Inferior parietal cortex (tissue), 1 donor: Measurements from ENCODE around the gene ZNF394.
"Not testable (repeated sequence)": the region's sequence is repeated elsewhere in the genome, so short reads cannot be mapped to it uniquely, and the experiment has no call there.

Source experiments
- DNase-seq: peaks from one replicate; pipeline ENCODE4 v3.0.0-alpha.2; 2016; ENCODE audit errors: extremely low spot score

Gene ZNF394

DNA sequence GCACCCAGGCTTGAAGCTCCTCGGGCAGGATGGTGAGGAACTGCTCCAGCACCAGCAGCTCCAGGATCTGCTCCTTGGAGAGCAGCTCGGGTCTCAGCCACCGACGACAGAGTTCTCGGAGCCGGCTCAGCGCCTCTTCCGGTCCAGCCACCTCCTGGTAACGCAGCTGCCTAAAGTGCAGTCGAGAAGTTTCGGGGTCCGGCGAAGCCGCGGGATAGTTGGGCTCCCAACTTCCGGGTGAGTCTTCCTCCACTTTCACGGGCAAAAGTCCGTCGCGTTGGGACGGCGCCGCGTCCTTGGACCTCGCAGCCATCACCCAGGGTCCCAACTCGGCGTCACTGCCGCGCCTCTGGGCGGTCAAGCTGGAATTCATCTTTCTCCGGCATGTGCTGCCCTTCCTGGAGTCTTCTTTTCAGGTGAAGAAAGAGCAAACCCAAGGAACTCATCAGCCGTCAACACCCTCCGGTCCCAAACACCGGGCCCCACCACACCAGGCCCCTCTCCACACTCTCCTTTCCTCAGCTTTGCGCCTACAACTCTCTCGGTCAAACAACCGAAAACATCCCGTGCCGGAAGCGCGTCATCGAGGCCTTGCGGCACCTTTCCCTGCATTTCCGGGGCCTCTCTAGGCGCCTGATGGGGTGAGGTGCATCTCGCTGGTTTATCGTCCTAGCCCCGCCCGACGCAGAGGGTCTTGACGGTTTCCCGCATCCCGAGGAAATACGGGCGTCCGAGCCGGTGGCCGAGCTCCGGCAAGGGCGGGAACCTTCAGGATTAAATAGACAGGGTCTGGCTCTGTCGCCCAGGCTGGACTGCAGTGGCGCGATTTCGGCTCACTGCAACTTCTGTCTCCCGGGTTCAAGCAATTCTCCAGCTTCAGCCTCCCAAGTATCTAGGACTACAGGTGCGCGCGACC lies at the start of gene ZNF394:
Gene ZNF394, minus strand, starts transcription at position 561 of the 916 bp plus-strand sequence. Its CDS starts 188 bp downstream, at position 373.
- DNase-seq, result peak; percentile 98

GRCh38 chr7:99549545-99549944 lies 49.5 kb upstream of the ZNF394 start:
- not testable (repeated sequence) for DNase-seq

DNA sequence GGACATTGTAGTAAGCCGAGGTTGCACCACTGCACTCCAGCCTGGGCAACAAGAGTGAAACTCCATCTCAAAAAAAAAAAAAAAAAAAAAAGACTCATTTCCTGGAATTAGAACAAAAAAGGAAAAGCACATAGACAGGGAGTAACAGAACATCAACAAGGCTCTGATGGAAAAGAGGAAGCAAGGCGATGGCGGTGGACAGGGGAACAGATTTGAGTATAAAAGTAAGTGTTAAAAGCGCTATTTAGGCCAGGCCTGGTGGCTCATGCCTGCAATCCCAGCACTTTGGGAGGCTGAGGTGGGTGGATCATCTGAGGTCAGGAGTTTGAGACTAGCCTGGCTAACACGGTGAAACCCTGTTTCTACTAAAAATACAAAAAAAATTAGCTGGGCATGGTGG lies 45.2 kb upstream of the ZNF394 start:
- DNase-seq, result not testable (repeated sequence)

DNA sequence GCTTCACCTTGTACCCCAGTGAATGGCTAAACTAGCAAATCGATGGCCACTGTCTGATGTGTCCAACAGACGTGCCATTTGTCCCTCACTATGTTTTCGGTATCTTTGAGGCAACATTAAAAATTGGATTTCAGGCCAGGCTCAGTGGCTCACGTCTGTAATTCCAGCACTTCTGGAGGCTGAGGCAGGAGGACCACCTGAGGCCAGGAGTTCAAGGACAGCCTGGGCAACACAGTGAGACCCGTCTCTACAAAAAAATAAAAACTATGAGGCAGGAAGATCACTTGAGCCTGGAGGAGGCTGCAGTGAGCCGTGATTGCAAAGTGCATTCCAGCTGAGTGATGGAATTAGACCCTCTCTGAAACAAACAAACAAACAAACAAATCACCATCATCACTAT lies 43.8 kb upstream of the ZNF394 start:
- DNase-seq, result no peak

GRCh38 chr7:99543081-99543671 lies 43.1 kb upstream of the ZNF394 start:
- DNase-seq, result no peak

- no peak for DNase-seq
Observed at GRCh38 chr7:99541212-99541611, 41.1 kb upstream of the ZNF394 start.

DNA sequence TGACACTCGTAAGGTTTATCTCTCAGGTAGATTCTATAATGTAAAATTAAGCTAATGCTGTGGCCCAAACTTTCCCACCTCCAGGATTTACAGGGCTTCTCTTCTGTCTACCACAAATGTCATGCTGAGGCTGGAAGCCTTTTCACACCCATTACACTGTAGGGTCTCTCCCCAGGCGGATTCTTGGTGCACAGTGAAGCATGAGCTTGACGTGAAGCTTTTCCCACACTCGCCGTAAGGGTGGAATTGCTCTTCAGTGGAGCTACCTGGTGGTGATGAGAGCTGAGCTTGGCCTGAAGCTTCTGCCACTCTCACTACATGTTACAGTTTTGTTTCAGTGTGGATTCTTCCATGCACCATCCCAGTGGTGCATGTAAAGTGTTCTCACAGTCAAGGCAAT lies 40.5 kb upstream of the ZNF394 start:
- no peak for DNase-seq

DNA sequence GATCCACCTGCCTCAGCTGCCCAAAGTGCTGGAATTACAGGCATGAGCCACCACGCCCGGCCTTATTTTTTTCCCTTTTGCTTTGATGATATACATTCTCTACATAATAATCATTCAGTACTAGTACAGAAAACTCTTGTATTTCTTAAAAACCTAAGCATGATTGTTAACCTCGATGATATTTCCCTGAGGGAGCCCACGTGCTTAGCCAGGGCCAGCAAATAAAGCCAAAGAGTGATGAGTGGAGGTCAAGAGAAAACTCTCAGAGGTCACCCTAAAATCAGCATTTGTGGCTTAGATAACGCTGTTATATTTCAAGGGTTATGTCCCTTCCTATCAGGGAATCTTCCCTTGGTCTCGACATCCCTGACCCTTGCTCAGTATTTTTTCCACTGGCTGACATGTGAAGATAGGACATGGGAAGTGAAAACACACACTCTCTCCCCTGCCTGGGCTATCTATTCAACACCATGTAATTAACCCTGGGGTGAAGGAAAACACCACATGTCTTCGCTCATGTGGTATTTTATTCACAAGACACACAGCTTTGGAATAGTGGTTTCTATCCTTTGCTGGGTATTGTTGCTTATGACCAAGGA lies 39.2 kb upstream of the ZNF394 start:
- DNase-seq, result no peak

- DNase-seq, result no peak
Observed at GRCh38 chr7:99535667-99536066, 35.6 kb upstream of the ZNF394 start.

DNA sequence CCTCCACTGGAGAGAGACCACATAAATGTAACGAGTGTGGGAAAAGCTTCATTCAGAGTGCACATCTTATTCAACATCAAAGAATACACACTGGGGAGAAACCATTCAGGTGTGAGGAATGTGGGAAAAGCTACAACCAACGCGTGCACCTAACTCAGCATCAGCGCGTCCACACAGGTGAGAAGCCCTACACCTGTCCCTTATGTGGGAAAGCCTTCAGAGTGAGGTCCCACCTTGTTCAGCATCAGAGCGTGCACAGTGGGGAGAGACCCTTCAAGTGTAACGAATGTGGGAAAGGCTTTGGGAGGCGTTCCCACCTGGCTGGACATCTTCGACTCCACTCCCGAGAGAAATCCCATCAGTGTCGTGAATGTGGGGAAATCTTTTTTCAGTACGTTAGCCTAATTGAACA lies 31.3 kb upstream of the ZNF394 start:
- DNase-seq, result no peak

DNA sequence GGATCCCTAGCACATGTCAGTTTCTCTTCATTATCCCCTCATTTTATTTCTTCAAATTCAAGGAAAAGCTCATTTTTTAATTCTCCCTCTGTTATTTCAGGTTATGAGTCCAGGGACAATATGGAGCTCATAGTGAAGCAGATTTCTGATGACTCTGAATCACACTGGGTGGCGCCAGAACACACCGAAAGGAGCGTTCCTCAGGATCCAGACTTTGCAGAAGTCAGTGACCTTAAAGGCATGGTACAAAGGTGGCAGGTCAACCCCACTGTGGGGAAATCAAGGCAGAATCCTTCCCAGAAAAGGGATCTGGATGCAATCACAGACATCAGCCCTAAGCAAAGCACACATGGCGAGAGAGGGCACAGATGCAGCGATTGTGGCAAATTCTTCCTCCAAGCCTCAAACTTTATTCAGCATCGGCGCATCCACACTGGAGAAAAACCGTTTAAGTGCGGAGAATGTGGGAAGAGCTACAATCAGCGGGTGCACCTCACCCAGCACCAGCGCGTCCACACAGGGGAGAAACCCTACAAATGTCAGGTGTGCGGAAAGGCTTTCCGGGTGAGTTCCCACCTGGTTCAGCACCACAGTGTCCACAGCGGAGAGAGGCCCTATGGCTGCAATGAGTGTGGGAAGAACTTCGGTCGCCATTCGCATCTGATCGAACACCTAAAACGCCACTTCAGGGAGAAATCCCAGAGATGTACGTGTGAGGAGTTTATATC lies 25.8 kb upstream of the ZNF394 start:
- no peak for DNase-seq

DNA sequence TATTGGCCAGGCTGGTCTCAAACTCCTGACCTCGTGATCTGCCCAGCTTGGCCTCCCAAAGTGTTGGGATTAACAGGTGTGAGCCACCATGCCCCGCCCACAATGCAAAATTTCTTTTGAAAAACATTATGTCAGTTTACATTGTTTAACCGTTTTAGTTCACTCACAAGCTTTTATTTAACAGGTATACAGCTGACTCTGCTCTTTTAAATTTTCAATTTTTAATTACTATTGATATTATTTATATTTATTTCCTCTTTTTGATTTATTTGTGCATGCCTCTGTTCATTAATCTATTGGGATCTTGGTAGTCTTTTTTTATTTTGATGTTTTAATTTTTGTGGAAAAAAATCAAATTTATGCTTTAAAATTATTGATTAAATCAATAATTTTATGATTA lies 21.3 kb upstream of the ZNF394 start:
- DNase-seq, result no peak

DNA sequence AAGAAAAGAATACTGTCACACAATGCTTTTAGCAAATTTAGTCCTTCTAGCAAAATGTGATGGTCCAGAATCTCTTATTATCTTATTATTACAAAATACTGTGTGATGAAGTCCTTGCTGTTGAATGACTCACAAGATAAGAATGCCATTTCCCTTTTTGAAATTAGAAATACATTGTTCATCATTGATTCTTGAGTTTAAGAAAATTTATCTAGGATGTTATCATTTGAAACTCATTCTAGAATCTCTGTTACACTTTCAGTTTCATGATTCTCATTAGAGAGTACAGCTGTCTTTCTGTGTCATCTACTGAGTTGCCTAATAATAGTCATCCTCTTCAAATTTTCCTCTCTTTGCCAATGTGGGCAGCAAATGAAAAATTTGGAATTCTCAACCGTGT lies 14.0 kb upstream of the ZNF394 start:
- DNase-seq, result no peak

GRCh38 chr7:99505324-99505662 lies 5.2 kb upstream of the ZNF394 start:
- DNase-seq, result no peak

- peak; percentile 97 for DNase-seq
Observed at GRCh38 chr7:99504603-99505323, 4.7 kb upstream of the ZNF394 start, which contains the start of gene ZKSCAN5. Gene ZKSCAN5, plus strand, starts transcription at chr7:99504662. Its CDS starts 1,383 bp downstream, at chr7:99506045.

GRCh38 chr7:99504281-99504602 lies 4.2 kb upstream of the ZNF394 start:
- DNase-seq, result no peak

- not testable (repeated sequence) for DNase-seq
Observed at GRCh38 chr7:99501236-99501635, 1.2 kb upstream of the ZNF394 start.

GRCh38 chr7:99500637-99501009 lies 542 bp upstream of the ZNF394 start:
- no peak for DNase-seq

DNA sequence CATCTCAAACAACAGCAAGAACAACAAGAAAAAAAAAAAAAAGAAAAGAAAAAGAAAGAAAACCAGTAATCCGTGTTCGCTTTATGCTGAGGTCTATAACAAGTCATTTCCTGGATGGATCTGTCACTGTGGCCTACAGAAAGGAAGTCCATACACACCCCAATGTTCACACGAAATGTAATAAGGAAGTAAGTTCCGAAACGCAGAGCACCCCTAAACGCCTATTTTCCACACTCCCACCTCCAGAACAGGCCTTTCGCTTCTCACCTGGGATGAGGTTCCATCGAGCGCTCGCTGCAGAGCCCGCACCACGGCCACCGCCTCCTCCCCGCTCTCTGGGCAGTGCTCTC lies 735 bp downstream of the ZNF394 start:
- DNase-seq, result no peak

GRCh38 chr7:99498546-99498944 lies 1.5 kb downstream of the ZNF394 start:
- no peak for DNase-seq

DNA sequence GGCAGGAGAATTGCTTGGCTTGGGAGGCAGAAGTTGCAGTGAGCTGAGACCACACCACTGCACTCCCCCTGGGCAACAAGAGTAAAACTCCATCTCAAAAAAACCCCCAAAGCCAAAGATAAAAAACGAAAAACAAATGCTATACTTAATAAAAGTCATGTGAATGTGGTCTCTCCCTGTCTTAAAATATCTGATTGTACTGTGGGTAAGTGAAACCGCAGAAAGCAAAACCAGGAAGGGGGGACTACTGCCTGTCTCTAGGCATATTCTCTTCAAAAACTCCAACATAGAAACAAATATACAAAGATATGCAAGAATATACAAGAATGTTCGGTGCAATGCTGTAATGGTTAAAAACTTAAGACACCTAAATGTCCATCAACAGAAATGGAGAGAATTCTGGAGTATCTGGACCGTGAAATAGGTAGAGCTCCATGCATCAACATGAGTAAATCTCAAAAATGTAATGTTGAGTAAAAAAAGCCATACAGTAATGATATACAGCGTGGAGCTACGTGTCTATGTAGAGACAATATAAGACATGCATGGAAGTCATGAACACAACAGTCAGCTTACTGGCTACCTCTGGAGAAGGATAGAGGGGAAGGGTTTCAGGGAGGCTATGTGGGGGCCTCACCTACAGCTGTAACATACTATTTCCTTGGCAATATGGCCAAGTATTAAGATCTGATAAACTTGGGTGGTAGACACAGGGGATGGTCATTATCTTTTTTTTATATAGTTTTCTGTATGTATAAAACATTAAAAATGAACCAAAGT lies 2.1 kb downstream of the ZNF394 start:
- no peak for DNase-seq
